Adrenal gland (tissue), 12 donors: ENCODE results near the gene SLC9A2. TPM values are rescaled to one million over a fixed set of nuclear protein-coding genes. Genes with fewer than 3 reads are reported as not detected.
A peak's percentile ranks its signal among the peaks of the same experiment; 100 is the strongest.

ENCODE experiments used
- DNase-seq, 7 donors: peaks; one replicate each; pipeline ENCODE4 v3.0.0-alpha.2; 2019 to 2020
- H3K27ac ChIP-seq, 5 donors: fragments of 200-600 bp; sonication (generic) in 4 of 5; 1 replicate in 3 of 5; 2 replicates in 2 of 5; pipeline versions ENCODE4 v1.5.1 to v1.8.0; 2016 to 2020; ENCODE audit warnings: mild to moderate bottlenecking in 1 of 5
- H3K27me3 ChIP-seq: fragments of 200-600 bp; 2 replicates; pipeline ENCODE4 v1.8.0; 2021
- H3K36me3 ChIP-seq, 2 donors: fragments of 200-600 bp; replicated peaks in 1 of 2; 1 replicate in 1 of 2; 2 replicates in 1 of 2; pipeline versions ENCODE4 v1.5.1 to v1.8.0; 2018 to 2022
- H3K4me1 ChIP-seq, 2 donors: fragments of 200-600 bp; replicated peaks in 1 of 2; 1 replicate in 1 of 2; 2 replicates in 1 of 2; pipeline versions ENCODE4 v1.5.1 to v1.8.0; 2018 to 2021
- H3K4me3 ChIP-seq, 4 donors: fragments of 200-600 bp; sonication (generic) in 3 of 4; one replicate each; pipeline ENCODE4 v1.5.1; 2016 to 2018
- H3K9me3 ChIP-seq, 3 donors: fragments of 200-600 bp; sonication (generic) in 1 of 3; replicated peaks in 1 of 3; 1 replicate in 2 of 3; 2 replicates in 1 of 3; pipeline versions ENCODE4 v1.5.1 to v1.8.0; 2016 to 2021
- POLR2A ChIP-seq, 2 donors: fragments of 450-650 bp; IDR thresholded peaks; one replicate each; pipeline ENCODE4 v1.6.1; 2017; ENCODE audit warnings: antibody characterized with exemption in 2 of 2, mild to moderate bottlenecking in 2 of 2, moderate library complexity in 1 of 2
- WGBS, 4 donors: extraction: QIAGEN DNeasy Blood & Tissue Kit in 2 of 4; methylation state at CpG; one replicate each; pipeline versions ENCODE4 v1.1.5 to v1.1.7; 2013 to 2017; 5-methylcytosine and 5-hydroxymethylcytosine counted together
- intact Hi-C, 2 donors: fragments of 100-400 bp; cut with DNase I; formaldehyde crosslinking; loops; one replicate each; pipeline versions ENCODE4 v1.14.1 to v1.15.0; 2022 to 2023
- polyA plus RNA-seq, 3 donors: library from polyadenylated mRNA; stranded (reverse); fragments of 200-250 nt in 2 of 3; fragments of 350-450 nt in 1 of 3; fragmentation: Illumina TruSeq in 1 of 3; extraction: RNeasy Lipid Tissue Mini Kit (QIAGEN cat#74804) in 1 of 3; gene quantifications; one replicate each; pipeline ENCODE4 v1.2.3, GENCODE V29; 2013 to 2014
- total RNA-seq, 9 donors: library from RNA; depleted of rRNA in 4 of 9; stranded (reverse); fragments of >200 nt in 4 of 9; fragments of 120-200 nt in 1 of 9; fragmentation: NEBNext Ultra II Directional in 1 of 9; extraction: Animal tissue kit (Norgen Biotek cat#: 25700) in 1 of 9; gene quantifications; one replicate each; pipeline versions ENCODE4 v1.1.0 to v1.2.4, GENCODE V29; 2013 to 2023
- TF ChIP-seq, protein P1 (sequence below), 6 experiments: fragments of 450-650 bp in 4 of 6; fragments of 200-600 bp in 2 of 6; sonication (generic) in 1 of 6; IDR thresholded peaks; 1 replicate in 5 of 6; 2 replicates in 1 of 6; pipeline versions ENCODE4 v1.5.1 to v1.8.0; 2016 to 2021; ENCODE audit warnings: antibody characterized with exemption in 6 of 6, mild to moderate bottlenecking in 2 of 6, moderate library complexity in 1 of 6
- donor health status: healthy with polysubstance abuse.
- donor health status: Bipolar disorder and iron deficiency.
- donor health status: DM: yes; HTN: yes; CAD: no.
- donor health status: DM: no; HTN: no; CAD: no.
- donor health status: DM: no; HTN: no; CAD: no.
- donor health status: DM: yes; HTN: yes; CAD: no.

Gene SLC9A2
- total and polyA plus RNA-seq, 12 donors: 0.03 to 2.1 (median 0.28) TPM; not detected in 2

DNA sequence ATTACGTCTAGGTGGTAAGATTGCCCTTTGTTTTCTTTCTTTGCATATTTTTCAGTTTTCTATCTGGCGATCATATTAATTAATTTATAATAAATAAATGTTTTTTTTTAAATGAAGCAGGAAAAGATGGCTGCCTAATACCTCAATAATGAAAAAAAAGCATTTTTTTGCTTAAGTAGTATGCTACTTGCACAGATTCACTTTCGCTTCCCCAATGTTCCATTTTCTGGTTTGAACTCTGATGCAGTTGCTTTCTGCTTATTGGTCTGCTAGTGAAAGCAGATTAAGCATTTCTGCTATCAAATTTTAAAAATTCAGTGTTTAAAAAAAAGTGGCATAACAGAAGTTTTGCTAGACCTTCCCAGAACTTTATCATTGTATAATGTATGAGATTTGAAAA, 130.6 kb downstream of the SLC9A2 start:
- H3K27me3 ChIP-seq: no peaks in the 10 kb centered on the region
- intact Hi-C loops: loop anchor here (5.0 to 10.0 kb wide), 2 partner anchors 55 to 57 kb away; no protein-coding TSS in a partner anchor
- TF ChIP-seq POLR2A (IDR thresholded peaks at IDR 0.05): no peak
- TF ChIP-seq, protein P1, sequence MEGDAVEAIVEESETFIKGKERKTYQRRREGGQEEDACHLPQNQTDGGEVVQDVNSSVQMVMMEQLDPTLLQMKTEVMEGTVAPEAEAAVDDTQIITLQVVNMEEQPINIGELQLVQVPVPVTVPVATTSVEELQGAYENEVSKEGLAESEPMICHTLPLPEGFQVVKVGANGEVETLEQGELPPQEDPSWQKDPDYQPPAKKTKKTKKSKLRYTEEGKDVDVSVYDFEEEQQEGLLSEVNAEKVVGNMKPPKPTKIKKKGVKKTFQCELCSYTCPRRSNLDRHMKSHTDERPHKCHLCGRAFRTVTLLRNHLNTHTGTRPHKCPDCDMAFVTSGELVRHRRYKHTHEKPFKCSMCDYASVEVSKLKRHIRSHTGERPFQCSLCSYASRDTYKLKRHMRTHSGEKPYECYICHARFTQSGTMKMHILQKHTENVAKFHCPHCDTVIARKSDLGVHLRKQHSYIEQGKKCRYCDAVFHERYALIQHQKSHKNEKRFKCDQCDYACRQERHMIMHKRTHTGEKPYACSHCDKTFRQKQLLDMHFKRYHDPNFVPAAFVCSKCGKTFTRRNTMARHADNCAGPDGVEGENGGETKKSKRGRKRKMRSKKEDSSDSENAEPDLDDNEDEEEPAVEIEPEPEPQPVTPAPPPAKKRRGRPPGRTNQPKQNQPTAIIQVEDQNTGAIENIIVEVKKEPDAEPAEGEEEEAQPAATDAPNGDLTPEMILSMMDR (IDR thresholded peaks at IDR 0.05): no peak
- DNase-seq: no peak
- WGBS, 4 donors: 65 to 78% (median 75%) methylated on average over 3 of the region's 3 CpGs
- no peaks in the 10 kb centered on the region for H3K9me3 ChIP-seq
- H3K27ac ChIP-seq: no peak overlapping the region
- no peak overlapping the region for H3K4me3 ChIP-seq
- no peaks in the 10 kb centered on the region for H3K4me1 ChIP-seq
- H3K36me3 ChIP-seq: no peaks in the 10 kb centered on the region

DNA sequence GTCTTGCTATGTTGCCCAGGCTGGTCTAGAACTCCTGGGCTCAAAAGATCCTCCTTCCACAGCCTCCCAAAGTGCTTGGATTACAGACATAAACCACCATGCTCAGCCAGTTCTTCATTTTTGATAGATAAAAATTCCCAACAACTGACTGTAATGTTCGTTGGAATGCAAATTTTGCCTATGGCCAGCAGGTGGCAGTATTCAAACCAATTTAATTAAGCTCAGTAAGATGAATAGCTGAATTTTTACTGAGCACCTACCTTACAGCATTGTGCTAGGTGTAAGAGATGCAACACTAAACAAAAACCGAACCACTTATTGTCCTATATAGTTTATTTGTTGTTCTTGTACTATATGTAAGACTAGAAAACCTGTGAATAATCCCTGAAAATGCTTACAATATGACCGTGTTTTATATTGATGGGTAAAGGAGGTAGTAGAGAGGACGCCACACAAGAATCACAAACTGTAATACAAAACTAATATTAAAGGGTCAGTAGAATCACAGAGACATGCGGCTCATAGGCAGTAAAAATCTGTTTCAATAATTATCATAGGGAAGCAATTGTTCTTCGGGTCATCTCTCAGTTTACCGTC, 134.3 kb downstream of the SLC9A2 start:
- intact Hi-C loops: loop anchor here (5.0 to 10.0 kb wide), 2 partner anchors 51 to 54 kb away; no protein-coding TSS in a partner anchor
- Histone ChIP-seq H3K4me1 (no peaks in the 10 kb centered on the region), H3K27me3 (no peaks in the 10 kb centered on the region), H3K36me3 (no peaks in the 10 kb centered on the region), H3K4me3 (no peak overlapping the region), H3K9me3 (no peaks in the 10 kb centered on the region), H3K27ac (no peak overlapping the region)
- WGBS, 4 donors: 61 to 67% (median 64%) methylated on average over 7 of the region's 7 CpGs
- peak in 6 of 7 donors; percentile 8 to 71 (median 40) for DNase-seq
- TF ChIP-seq, protein P1 (IDR thresholded peaks at IDR 0.05): peak; percentile 53 to 85 (median 69)
- TF ChIP-seq POLR2A (IDR thresholded peaks at IDR 0.05): no peak

DNA sequence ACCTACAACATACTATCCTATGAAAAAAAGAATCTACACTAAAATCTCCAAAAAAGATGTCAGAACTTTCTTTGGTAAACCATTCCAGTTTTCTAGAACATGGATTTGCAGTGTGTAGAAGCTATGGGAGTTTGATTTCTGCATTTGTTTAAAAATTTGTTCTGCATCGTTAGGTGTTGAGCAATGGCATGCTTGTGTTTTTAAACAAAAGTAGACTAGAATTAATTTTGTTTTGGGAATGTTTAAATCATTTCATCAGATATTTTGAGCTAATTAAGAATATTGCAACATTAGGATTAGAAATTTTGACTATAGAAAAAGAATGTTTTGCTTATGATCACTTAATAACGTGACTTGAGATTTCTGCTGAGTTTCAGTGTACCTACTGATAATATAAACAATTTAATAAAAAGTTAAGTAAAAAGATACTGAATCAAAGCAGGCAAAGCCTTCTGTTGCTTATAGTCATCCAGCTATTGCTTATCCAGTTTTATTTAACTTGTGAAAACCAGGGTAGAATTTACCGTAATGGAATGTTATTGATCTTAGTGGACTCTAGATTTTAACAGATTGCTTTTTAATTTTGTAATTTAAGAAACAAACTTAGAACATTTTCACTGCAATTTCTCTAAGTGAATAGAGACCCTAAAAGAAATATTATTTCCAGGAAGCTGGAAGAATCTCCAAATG, 135.2 kb downstream of the SLC9A2 start:
- Histone ChIP-seq H3K36me3 (no peaks in the 10 kb centered on the region), H3K4me1 (no peaks in the 10 kb centered on the region), H3K9me3 (no peaks in the 10 kb centered on the region), H3K27ac (no peak overlapping the region), H3K4me3 (no peak overlapping the region), H3K27me3 (no peaks in the 10 kb centered on the region)
- TF ChIP-seq, protein P1 (IDR thresholded peaks at IDR 0.05): no peak
- TF ChIP-seq POLR2A (IDR thresholded peaks at IDR 0.05): no peak
- no peak for DNase-seq
- intact Hi-C loops: loop anchor here (5.0 to 10.0 kb wide), 2 partner anchors 50 to 53 kb away; no protein-coding TSS in a partner anchor
- 78 to 89% (median 83%) methylated on average over 3 of the region's 3 CpGs for WGBS, 4 donors

DNA sequence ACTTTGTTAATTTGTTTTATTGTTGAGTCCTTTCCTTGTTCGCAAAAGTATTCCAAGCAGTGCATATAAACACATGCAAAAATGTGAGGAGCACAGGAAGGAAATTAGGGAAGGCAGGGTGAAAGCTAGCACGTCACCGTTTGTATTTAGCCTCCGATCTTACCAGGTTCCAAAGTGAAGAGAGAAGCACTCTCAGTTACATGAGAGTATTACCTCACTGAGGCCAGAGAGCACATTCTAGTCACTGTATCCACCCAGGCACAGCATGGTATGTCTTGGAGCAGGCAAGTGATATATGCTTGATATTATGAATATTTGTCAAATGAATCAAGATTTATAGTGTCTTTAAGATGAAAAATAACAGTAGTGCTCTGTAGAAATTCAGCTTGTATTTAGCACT, 135.9 kb downstream of the SLC9A2 start:
- no peak for DNase-seq
- Histone ChIP-seq H3K36me3 (no peaks in the 10 kb centered on the region), H3K9me3 (no peaks in the 10 kb centered on the region), H3K27ac (no peak overlapping the region), H3K27me3 (no peaks in the 10 kb centered on the region), H3K4me1 (no peaks in the 10 kb centered on the region), H3K4me3 (no peak overlapping the region)
- no peak for TF ChIP-seq POLR2A (IDR thresholded peaks at IDR 0.05)
- TF ChIP-seq, protein P1 (IDR thresholded peaks at IDR 0.05): no peak
- intact Hi-C loops: loop anchor here in 1 of 2 donors (10.0 kb wide), 1 partner anchor 50 kb away; no protein-coding TSS in a partner anchor
- 74 to 84% (median 75%) methylated on average over 4 of the region's 4 CpGs for WGBS, 4 donors
